H1 (cell line): ENCODE measurements around the gene OSBPL5. TPM values are rescaled to one million over a fixed set of nuclear protein-coding genes. Genes with fewer than 3 reads are reported as not detected.

Source experiments
- CTCF ChIA-PET: fragments of 300-600 bp; sonication (Branson Sonifier 250); formaldehyde crosslinking; loops from one replicate; lab custom pipeline; 2021; ENCODE audit not compliant: partially characterized antibody; lab: Charles Lee
- POLR2A ChIA-PET: fragments of 300-600 bp; sonication (Branson Sonifier 250); formaldehyde crosslinking; loops from one replicate; lab custom pipeline; 2021; ENCODE audit warnings: inconsistent platforms; ENCODE audit not compliant: partially characterized antibody; lab: Charles Lee
- DNase-seq, 2 experiments: peaks; one replicate each; pipeline versions ENCODE4 v3.0.0 to v3.0.0-alpha.2; 2010 to 2022; ENCODE audit warnings: low spot score in 2 of 2, low read depth in 1 of 2, mixed read lengths in 1 of 2
- FAIRE-seq: peaks from 2 replicates; lab custom pipeline; 2011; peaks lifted over from hg19 to GRCh38; lab: Jason Lieb, UNC
- H2AFZ ChIP-seq: 2 replicates; pipeline ENCODE4 v1.8.1; 2012; ENCODE audit warnings: low read length, inconsistent platforms
- H2AK5ac ChIP-seq: 2 replicates; pipeline ENCODE4 v1.6.1; 2013; ENCODE audit warnings: low read depth, low read length
- H2BK120ac ChIP-seq: replicated peaks from 2 replicates; pipeline ENCODE3; 2013; ENCODE audit warnings: low read depth, low read length, inconsistent platforms
- H2BK12ac ChIP-seq: 2 replicates; pipeline ENCODE4 v1.6.1; 2013; ENCODE audit warnings: low read depth, low read length
- H2BK15ac ChIP-seq: 2 replicates; pipeline ENCODE4 v1.6.1; 2013; ENCODE audit warnings: low read length
- H2BK20ac ChIP-seq: 2 replicates; pipeline ENCODE4 v1.6.1; 2013; ENCODE audit warnings: low read length
- H2BK5ac ChIP-seq: 2 replicates; pipeline ENCODE4 v1.6.1; 2013; ENCODE audit warnings: low read depth, low read length
- H3K14ac ChIP-seq: 2 replicates; pipeline ENCODE4 v1.6.1; 2013; ENCODE audit warnings: inconsistent platforms; ENCODE audit not compliant: insufficient read length
- H3K18ac ChIP-seq: 2 replicates; pipeline ENCODE4 v1.6.1; 2013; ENCODE audit warnings: low read length; ENCODE audit errors: extremely low read depth
- H3K23ac ChIP-seq: 2 replicates; pipeline ENCODE4 v1.6.1; 2013; ENCODE audit warnings: inconsistent platforms; ENCODE audit not compliant: insufficient read length
- H3K23me2 ChIP-seq: 2 replicates; pipeline ENCODE4 v1.6.1; 2013; ENCODE audit warnings: low read depth, low read length
- H3K27ac ChIP-seq: 2 replicates; pipeline ENCODE4 v1.6.1; 2011; ENCODE audit warnings: low read depth, low read length, inconsistent platforms
- H3K27me3 ChIP-seq, 4 experiments: replicated peaks in 1 of 4; 1 replicate in 1 of 4; 2 replicates in 3 of 4; pipeline versions ENCODE4 v1.6.1 to v1.8.1; 2011 to 2013; ENCODE audit warnings: low read length in 3 of 4, mild to moderate bottlenecking in 3 of 4, inconsistent platforms in 2 of 4, mixed read lengths in 2 of 4, moderate library complexity in 1 of 4; ENCODE audit not compliant: control insufficient read depth in 3 of 4, insufficient read depth in 3 of 4; ENCODE audit errors: extremely low read depth in 1 of 4
- H3K36me3 ChIP-seq, 4 experiments: 2 replicates each; pipeline versions ENCODE4 v1.6.1 to v1.8.1; 2011 to 2013; ENCODE audit warnings: mild to moderate bottlenecking in 4 of 4, low read length in 3 of 4, moderate library complexity in 2 of 4, control low read depth in 1 of 4, inconsistent platforms in 1 of 4; ENCODE audit not compliant: insufficient read depth in 4 of 4, control insufficient read depth in 2 of 4
- H3K4ac ChIP-seq: replicated peaks from 2 replicates; pipeline ENCODE3; 2013; ENCODE audit warnings: low read length, low read depth, mixed read lengths, inconsistent platforms; ENCODE audit not compliant: insufficient read length
- H3K4me1 ChIP-seq, 4 experiments: replicated peaks in 1 of 4; 1 replicate in 1 of 4; 2 replicates in 3 of 4; pipeline versions ENCODE4 v1.6.1 to v1.8.1; 2011 to 2013; ENCODE audit warnings: low read length in 3 of 4, inconsistent platforms in 2 of 4, mixed read lengths in 1 of 4; ENCODE audit not compliant: insufficient read depth in 4 of 4, control insufficient read depth in 3 of 4
- H3K4me2 ChIP-seq, 2 experiments: 2 replicates each; pipeline versions ENCODE4 v1.6.1 to v1.8.1; 2011 to 2013; ENCODE audit warnings: low read depth in 2 of 2, low read length in 2 of 2, control low read depth in 1 of 2, inconsistent platforms in 1 of 2, mild to moderate bottlenecking in 1 of 2; ENCODE audit not compliant: insufficient read depth in 1 of 2
- H3K4me3 ChIP-seq, 4 experiments: fragments of 200-600, 300-600 bp in 1 of 4; sonication (generic), shearing (Covaris generic), sonication (Bioruptor Twin) in 1 of 4; 2 replicates each; pipeline versions ENCODE4 v1.5.1 to v1.8.1; 2011 to 2016; ENCODE audit warnings: low read length in 4 of 4, low read depth in 3 of 4, control low read depth in 2 of 4, inconsistent platforms in 2 of 4, mild to moderate bottlenecking in 2 of 4, mixed read lengths in 1 of 4, moderate library complexity in 1 of 4; ENCODE audit not compliant: insufficient read depth in 2 of 4; ENCODE audit errors: extremely low read depth in 1 of 4
- H3K56ac ChIP-seq: replicated peaks from 2 replicates; pipeline ENCODE3; 2013; ENCODE audit warnings: low read depth, mild to moderate bottlenecking, mixed read lengths, low read length, inconsistent platforms; ENCODE audit not compliant: insufficient read length
- H3K79me1 ChIP-seq: 2 replicates; pipeline ENCODE4 v1.6.1; 2013; ENCODE audit warnings: low read depth, low read length, control low read depth
- H3K79me2 ChIP-seq, 2 experiments: 2 replicates each; pipeline versions ENCODE4 v1.6.1 to v1.8.1; 2012 to 2013; ENCODE audit warnings: low read length in 2 of 2, mild to moderate bottlenecking in 2 of 2, inconsistent platforms in 1 of 2; ENCODE audit not compliant: insufficient read depth in 2 of 2, control insufficient read depth in 1 of 2
- H3K9ac ChIP-seq, 4 experiments: replicated peaks in 1 of 4; 1 replicate in 1 of 4; 2 replicates in 3 of 4; pipeline versions ENCODE4 v1.6.1 to v1.8.1; 2011 to 2013; ENCODE audit warnings: low read depth in 3 of 4, low read length in 3 of 4, control low read depth in 2 of 4, mild to moderate bottlenecking in 2 of 4, moderate library complexity in 2 of 4, inconsistent platforms in 1 of 4; ENCODE audit errors: extremely low read depth in 1 of 4
- H3K9me3 ChIP-seq, 2 experiments: 2 replicates each; pipeline versions ENCODE4 v1.6.1 to v1.8.1; 2012 to 2013; ENCODE audit warnings: mild to moderate bottlenecking in 2 of 2, moderate library complexity in 2 of 2, control low read depth in 1 of 2, inconsistent platforms in 1 of 2, low read depth in 1 of 2, low read length in 1 of 2, mixed read lengths in 1 of 2; ENCODE audit not compliant: insufficient read depth in 2 of 2
- H4K20me1 ChIP-seq, 2 experiments: replicated peaks in 1 of 2; 2 replicates each; pipeline versions ENCODE3 to v1.8.1; 2011 to 2013; ENCODE audit warnings: inconsistent platforms in 2 of 2, low read length in 2 of 2, mild to moderate bottlenecking in 1 of 2; ENCODE audit not compliant: insufficient read depth in 2 of 2, control insufficient read depth in 1 of 2
- H4K5ac ChIP-seq: 2 replicates; pipeline ENCODE4 v1.6.1; 2013; ENCODE audit warnings: low read length, low read depth, mixed read lengths, inconsistent platforms; ENCODE audit not compliant: insufficient read length
- H4K8ac ChIP-seq: 2 replicates; pipeline ENCODE4 v1.8.0; 2013; ENCODE audit warnings: mild to moderate bottlenecking, moderate library complexity, low read length, inconsistent platforms; ENCODE audit not compliant: insufficient read depth; ENCODE audit errors: extremely low read depth
- H4K91ac ChIP-seq: replicated peaks from 2 replicates; pipeline ENCODE3; 2013; ENCODE audit warnings: low read length, mixed read lengths, inconsistent platforms; ENCODE audit not compliant: insufficient read length
- CTCF ChIP-seq, 3 experiments: IDR thresholded peaks; 1 replicate in 2 of 3; 2 replicates in 1 of 3; pipeline versions ENCODE4 v1.5.1 to v1.6.1; 2011; ENCODE audit warnings: low read length in 3 of 3, mild to moderate bottlenecking in 3 of 3, inconsistent platforms in 2 of 3, low read depth in 1 of 3, moderate library complexity in 1 of 3; ENCODE audit not compliant: insufficient read depth in 1 of 3; ENCODE audit errors: control extremely low read depth in 1 of 3
- GTF2F1 ChIP-seq: IDR thresholded peaks from 2 replicates; pipeline ENCODE4 v1.6.1; 2012; ENCODE audit warnings: low read depth, low read length, improper control_type of control experiment, borderline replicate concordance
- RAD21 ChIP-seq, 2 experiments: IDR thresholded peaks in 1 of 2; conservative IDR thresholded peaks in 1 of 2; 2 replicates each; pipeline ENCODE4 v1.6.1; 2011; ENCODE audit warnings: low read depth in 2 of 2, low read length in 2 of 2, improper control_type of control experiment in 1 of 2, inconsistent platforms in 1 of 2, mild to moderate bottlenecking in 1 of 2, moderate library complexity in 1 of 2
- SP1 ChIP-seq: IDR thresholded peaks from 2 replicates; pipeline ENCODE4 v1.6.1; 2011; ENCODE audit warnings: low read depth, low read length
- YY1 ChIP-seq: IDR thresholded peaks from 2 replicates; pipeline ENCODE4 v1.6.1; 2011; ENCODE audit warnings: low read depth, mild to moderate bottlenecking, low read length
- WGBS, 2 experiments: shearing (Covaris generic) in 1 of 2; methylation state at CpG; one replicate each; pipeline versions ENCODE4 v1.1.6 to v1.1.7; 2013 to 2015; ENCODE audit warnings: low lambda C conversion rate in 2 of 2, mixed read lengths in 2 of 2, inconsistent platforms in 1 of 2, low coverage in 1 of 2, missing lambda C conversion rate in 1 of 2; ENCODE audit not compliant: insufficient replicate concordance in 2 of 2, insufficient coverage in 1 of 2, insufficient read length in 1 of 2; ENCODE audit errors: extremely low coverage in 1 of 2, missing lambda C conversion rate in 1 of 2; 5-methylcytosine and 5-hydroxymethylcytosine counted together
- polyA plus RNA-seq, 7 experiments: library from polyadenylated mRNA; depleted of rRNA in 3 of 7; stranded (reverse) in 5 of 7; unstranded in 2 of 7; fragments of >200 nt in 5 of 7; fragments of 200-250 nt in 2 of 7; gene quantifications; 1 replicate in 5 of 7; 2 replicates in 1 of 7; 4 replicates in 1 of 7; pipeline versions ENCODE4 v1.2.1 to v1.2.3, GENCODE V29; 2011 to 2013; ENCODE audit warnings: missing spikeins in 2 of 7, mixed read lengths in 2 of 7
- total RNA-seq: library from RNA; stranded (reverse); fragmentation: NEBNext Ultra II Directional; extraction: Animal tissue kit (Norgen Biotek cat#: 25700); gene quantifications from 2 replicates; pipeline ENCODE4 v1.2.1, GENCODE V29; 2021

OSBPL5 gene
- total and polyA plus RNA-seq, 2 of the 8 experiments (the other 6 are each of a cell fraction or from before 2014, with no cell fraction given): 3.4 to 9.9 TPM

DNA sequence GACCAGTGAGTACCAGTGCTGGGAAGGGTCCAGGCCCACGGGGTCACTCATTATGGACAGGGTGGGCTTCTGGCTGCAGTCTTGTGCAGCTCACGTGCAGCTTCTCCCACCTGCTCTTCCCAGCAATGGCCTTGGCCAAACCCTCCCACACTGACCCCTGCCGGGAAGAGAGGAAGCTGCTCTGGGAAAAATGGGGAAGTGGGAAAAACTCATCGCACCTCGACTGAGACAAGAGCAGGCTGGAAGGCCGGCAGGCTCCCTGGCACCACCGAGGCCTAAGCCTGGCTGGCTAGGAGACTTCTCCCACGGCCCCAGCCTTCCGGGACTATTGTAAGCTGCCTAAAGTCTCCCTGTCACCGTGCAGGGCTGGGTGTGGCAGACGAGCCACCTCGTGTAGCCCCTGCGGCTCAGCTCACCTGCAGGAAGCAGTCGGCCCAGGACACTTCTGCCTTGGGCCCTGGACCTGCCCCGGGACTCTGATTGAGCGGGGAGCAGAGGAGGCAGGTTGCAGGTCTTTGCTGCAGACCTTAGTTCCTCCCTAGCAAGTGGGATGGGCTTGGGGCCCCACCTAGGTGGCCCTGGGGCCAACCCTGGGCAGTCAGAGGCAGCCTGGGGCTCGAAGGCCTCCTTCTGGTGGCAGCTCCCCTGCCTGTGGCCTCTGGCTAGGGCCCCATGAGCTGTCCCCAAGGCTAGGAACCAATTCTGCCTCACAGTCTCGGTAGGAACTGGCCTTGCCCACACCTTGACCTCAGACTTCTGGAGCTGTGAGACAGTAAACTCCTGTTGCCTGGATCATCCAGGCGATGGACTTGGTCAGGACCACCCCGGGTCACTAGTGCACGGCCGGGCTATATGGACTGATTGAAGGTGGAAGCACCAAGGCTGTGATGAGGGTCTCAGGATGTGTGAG, 30.4 kb upstream of the OSBPL5 start:
- no peaks in the 10 kb centered on the region for H3K9me3 ChIP-seq
- ChIA-PET POLR2A (interaction anchor here (0.9 to 1.5 kb wide), 4 partner anchors 9 to 203 kb away, joined by 3 read pairs; partner anchors contain the start of genes NAP1L4 and OSBPL5), CTCF (interaction anchor here (0.6 to 12.0 kb wide), 18 partner anchors 8 to 158 kb away, joined by 3 to 99 read pairs (median 4); no protein-coding TSS in a partner anchor)
- H3K27me3 ChIP-seq: no peaks in the 10 kb centered on the region; a peak in 1 of 7 replicates
- FAIRE-seq (no peak), DNase-seq (peak in 1 of 2 experiments; percentile 47)
- H3K23me2 ChIP-seq: no peaks in the 10 kb centered on the region
- no peak overlapping the region for H2AK5ac ChIP-seq
- no peak overlapping the region for H4K5ac ChIP-seq
- WGBS, 2 experiments: 79% methylated on average over 22 of the region's 22 CpGs; no CpG with 5 or more reads in 1 of the 2 experiments
- H2AFZ ChIP-seq: no peak overlapping the region
- no peak overlapping the region for H2BK120ac ChIP-seq
- no peak overlapping the region; the same call in 1 of the 2 replicates for H4K8ac ChIP-seq
- peaks cover 0 to 9% (median 3%) of the 10 kb centered on the region in 4 experiments; a peak in 4 of 7 replicates for H3K4me1 ChIP-seq
- H4K20me1 ChIP-seq: no peaks in the 10 kb centered on the region
- H3K4me3 ChIP-seq: no peak overlapping the region
- H3K79me2 ChIP-seq: no peaks in the 10 kb centered on the region
- peak overlapping the region; percentile 32; the same call in 1 of the 2 replicates for H3K18ac ChIP-seq
- H3K56ac ChIP-seq: no peak overlapping the region
- no peak overlapping the region for H2BK5ac ChIP-seq
- peak overlapping the region; percentile 18; the same call in 1 of the 2 replicates for H2BK15ac ChIP-seq
- H3K23ac ChIP-seq: no peak overlapping the region
- H2BK12ac ChIP-seq: peak overlapping the region; percentile 27; the same call in 1 of the 2 replicates
- no peaks in the 10 kb centered on the region for H3K36me3 ChIP-seq
- no peak overlapping the region for H3K4me2 ChIP-seq
- no peak overlapping the region for H4K91ac ChIP-seq
- H3K14ac ChIP-seq: no peak overlapping the region
- no peak overlapping the region for H3K9ac ChIP-seq
- H3K27ac ChIP-seq: no peak overlapping the region
- peaks cover 3% of the 10 kb centered on the region; the same call in 1 of the 2 replicates for H3K79me1 ChIP-seq
- H2BK20ac ChIP-seq: no peak overlapping the region; the same call in 1 of the 2 replicates
- TF ChIP-seq SP1 (no peak), CTCF (IDR thresholded peaks at IDR 0.05; ENCODE audit: control extremely low read depth in 1 of 3, insufficient read depth in 1 of 3, low read depth in 1 of 3, low read length in 3 of 3) (peak in 2 of 3 experiments; percentile 24 to 27; a peak in 1 of 4 replicates), RAD21 (IDR thresholded peaks at IDR 0.05 in 1 of 2, conservative IDR thresholded peaks at IDR 0.05 in 1 of 2; ENCODE audit: low read depth in 2 of 2, low read length in 2 of 2) (peak; percentile 15 to 47; a peak in 2 of 4 replicates), GTF2F1 (no peak), YY1 (no peak)
- TF ChIP-seq, all 59 proteins: peak for 2
- H3K4ac ChIP-seq: no peak overlapping the region
